ENCODE data around the gene BASP1. TPM values are rescaled to one million over a fixed set of nuclear protein-coding genes. Genes with fewer than 3 reads are reported as not detected.

Gene BASP1, protein sequence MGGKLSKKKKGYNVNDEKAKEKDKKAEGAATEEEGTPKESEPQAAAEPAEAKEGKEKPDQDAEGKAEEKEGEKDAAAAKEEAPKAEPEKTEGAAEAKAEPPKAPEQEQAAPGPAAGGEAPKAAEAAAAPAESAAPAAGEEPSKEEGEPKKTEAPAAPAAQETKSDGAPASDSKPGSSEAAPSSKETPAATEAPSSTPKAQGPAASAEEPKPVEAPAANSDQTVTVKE
- under 1 TPM in 1 of 2 experiments, not detected in 1; 0.13 TPM for total RNA-seq

GRCh38 chr5:17217493-17218352 lies at the start of gene BASP1:
BASP1 (plus strand) TSS chr5:17217631; CDS start chr5:17275217, 57,586 bp downstream.
- ChIA-PET CTCF (no interaction called here), POLR2A (no interaction called here)

DNA sequence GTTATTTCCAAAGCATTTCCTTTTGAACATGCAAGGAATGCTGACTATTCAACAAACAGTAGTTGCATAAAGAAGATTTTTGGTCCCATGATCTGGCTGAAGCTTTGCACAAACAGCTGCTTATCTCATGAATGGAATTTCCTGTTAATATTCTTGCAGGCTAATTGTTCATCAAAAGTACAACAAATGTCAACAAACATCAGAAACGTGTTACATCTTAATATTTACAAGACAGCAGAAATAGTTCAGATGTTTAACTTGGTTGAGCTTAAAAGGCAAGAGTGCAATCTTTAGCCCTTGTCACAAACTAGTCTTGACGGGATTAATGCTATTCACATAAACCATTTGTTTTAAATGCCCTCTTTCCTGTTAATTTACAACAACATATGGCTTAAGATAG lies 47.9 kb upstream of the BASP1 start:
- CTCF ChIA-PET, result no interaction called here
- POLR2A ChIA-PET, result no interaction called here

DNA sequence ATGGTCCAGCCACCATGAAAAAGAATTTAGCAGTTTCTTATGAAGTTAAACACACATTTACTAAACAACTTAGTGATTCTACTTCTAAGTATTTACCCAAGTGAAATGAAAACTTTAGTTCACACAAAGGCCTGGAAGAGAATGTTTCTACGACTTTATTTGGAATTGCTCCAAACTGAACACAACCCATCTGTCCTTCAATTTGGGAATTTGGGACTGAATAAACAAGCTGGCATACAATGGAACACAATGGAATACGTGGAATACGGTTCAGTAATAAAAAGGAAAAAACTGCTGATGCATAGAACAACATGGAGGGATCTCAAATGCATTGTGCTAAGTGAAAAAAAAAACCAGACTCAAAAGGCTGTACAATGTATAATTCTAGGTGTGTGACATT lies 44.6 kb upstream of the BASP1 start:
- CTCF ChIA-PET, result no interaction called here
- POLR2A ChIA-PET, result no interaction called here

DNA sequence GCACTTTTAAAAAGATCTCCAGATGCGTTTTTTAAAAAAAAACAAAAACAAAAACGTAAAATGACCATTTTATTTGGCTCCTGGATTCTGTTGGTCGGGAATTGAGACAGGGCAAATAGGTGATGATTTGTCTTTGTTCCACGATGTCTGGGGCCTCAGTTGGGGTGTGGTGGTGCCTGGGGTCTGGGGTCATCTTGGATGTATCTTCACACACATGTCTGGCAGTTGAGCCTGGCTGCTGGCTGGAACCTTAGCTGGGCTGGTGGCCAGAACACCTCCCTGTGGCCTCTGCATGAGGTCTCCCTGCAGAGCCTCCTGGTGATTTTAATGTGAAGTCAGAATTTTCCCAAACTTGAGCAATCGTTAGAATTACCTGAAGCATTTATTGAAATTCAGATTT lies 42.5 kb upstream of the BASP1 start:
- POLR2A ChIA-PET, result no interaction called here
- CTCF ChIA-PET, result no interaction called here

DNA sequence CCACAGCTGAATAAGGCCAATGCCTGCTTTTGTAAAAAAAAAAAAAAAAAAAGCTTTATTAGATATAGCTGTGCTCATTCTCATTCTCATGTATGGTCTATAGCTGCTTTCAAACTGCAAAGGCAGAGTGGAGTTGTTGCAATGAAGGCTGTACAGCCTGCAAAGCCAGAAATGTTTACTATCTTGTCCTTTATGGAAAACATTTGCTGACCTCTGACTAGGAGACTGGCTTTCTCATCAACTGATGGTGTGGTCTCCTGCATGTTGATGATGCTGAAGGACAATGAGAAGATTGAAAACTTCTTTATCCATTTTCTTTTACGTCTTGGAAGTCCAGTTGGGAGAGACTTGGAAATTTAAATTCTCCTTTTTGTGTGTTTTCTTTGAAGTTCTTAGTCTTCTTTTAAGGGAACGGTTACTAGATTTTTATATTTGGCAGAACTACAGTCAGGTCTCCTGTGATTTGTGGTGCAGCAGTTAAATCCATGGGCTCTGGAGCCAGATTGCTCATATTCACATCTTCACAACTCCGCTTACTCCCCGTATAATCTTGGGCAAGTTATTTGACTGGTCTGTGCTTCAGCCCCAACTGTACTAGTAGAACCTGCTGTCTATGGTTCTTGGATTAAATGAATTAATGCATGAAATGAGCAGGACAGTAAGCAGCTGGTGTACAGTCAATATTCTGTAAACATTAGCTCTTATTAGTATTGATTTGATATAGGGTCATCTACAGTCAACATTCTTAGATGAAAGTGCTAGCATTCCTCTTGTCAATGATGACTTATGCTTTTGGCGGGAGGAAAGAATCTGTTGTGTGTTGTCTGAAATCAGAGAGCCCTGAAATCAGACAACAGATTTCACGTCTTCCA lies 39.7 kb upstream of the BASP1 start:
- ChIA-PET POLR2A (no interaction called here), CTCF (no interaction called here)

DNA sequence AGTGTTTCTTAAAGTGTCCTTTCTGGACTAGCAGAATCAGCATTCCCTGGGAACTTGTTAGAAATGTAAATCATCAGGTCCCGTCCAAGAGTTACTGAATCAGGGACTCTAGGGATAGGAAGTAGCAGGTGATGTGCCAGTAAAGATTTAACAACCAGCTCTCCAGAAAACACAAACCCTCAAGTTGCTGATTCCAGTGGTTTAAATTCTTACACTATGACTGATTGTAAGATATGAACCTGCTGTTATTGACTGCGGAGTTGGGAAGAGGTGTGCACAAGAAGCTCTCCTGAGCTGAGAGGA lies 39.1 kb upstream of the BASP1 start:
- ChIA-PET CTCF (no interaction called here), POLR2A (no interaction called here)

GRCh38 chr5:17180330-17180843 lies 37.0 kb upstream of the BASP1 start:
- ChIA-PET CTCF (no interaction called here), POLR2A (no interaction called here)

GRCh38 chr5:17180864-17181723 lies 36.3 kb upstream of the BASP1 start:
- ChIA-PET CTCF (no interaction called here), POLR2A (no interaction called here)

- POLR2A ChIA-PET, result no interaction called here
- CTCF ChIA-PET, result interaction anchor here (0.7 kb wide), 1 partner anchor 8 kb away, joined by 3 read pairs; no protein-coding TSS in a partner anchor
These were observed 34.9 kb upstream of the BASP1 start for GRCh38 chr5:17182494-17182893.

GRCh38 chr5:17182981-17183380 lies 34.5 kb upstream of the BASP1 start:
- ChIA-PET POLR2A (no interaction called here), CTCF (interaction anchor here (0.7 kb wide), 1 partner anchor 8 kb away, joined by 3 read pairs; no protein-coding TSS in a partner anchor)

GRCh38 chr5:17183831-17184230 lies 33.6 kb upstream of the BASP1 start:
- ChIA-PET POLR2A (no interaction called here), CTCF (no interaction called here)

DNA sequence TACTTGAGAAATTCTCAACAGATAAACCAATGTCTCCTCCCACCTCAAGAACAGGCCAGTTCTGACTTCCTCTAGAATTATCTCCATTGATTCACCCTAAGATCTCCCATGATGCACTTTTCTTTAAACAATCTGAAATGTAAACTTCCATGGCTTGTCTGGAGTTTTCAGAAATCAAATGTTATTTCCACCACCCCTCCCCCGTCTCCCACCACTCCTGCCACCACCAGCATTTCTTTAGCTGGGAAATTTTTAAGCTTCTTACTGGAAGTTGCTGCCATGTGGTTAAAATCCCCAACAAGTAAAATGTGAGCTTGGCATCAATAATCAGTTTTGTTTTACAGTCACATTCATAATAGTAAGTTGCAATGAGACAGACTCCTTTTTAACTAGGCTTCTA lies 32.8 kb upstream of the BASP1 start:
- ChIA-PET CTCF (no interaction called here), POLR2A (no interaction called here)

DNA sequence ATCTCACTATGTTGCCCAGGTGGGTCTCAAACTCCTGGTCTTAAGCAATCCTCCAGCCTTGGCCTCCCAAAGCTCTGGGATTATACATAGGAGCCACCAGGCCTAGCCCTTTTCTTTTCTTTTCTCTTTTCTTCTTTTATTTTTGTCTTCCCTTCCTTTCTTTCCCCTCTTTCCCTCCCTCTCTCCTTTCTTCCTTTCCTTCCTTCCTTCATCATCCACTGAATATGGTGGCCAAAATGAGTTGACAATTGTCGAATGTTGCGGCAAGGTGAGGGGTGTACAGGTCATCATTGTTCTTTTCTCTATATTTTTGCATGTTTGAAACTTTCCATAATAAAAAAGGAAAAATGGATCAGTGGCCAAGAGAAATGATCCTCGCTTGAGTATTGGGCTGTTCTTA lies 32.1 kb upstream of the BASP1 start:
- ChIA-PET POLR2A (no interaction called here), CTCF (no interaction called here)

DNA sequence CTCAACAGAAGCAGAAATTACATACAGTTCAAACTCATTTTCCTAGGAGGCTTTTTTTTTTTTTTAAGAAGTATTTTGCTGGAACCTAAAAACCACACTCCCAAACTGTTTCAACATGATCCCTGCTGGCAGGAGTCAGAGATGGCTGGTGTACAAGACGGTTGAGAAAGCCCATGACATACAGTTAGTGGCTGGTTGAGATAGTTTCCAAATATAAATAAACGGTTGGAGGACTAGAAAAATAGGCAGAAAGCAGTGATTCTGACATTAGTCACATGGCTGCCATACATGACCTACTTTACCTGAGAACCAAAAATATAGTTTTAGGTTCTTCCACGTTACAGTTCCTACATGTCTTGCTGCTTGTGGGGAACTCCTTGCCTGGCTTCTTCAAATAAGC lies 31.7 kb upstream of the BASP1 start:
- ChIA-PET CTCF (interaction anchor here (0.5 kb wide), 1 partner anchor 146 kb away, joined by 4 read pairs; no protein-coding TSS in a partner anchor), POLR2A (no interaction called here)

GRCh38 chr5:17186256-17186655 lies 31.2 kb upstream of the BASP1 start:
- POLR2A ChIA-PET, result no interaction called here
- CTCF ChIA-PET, result interaction anchor here (0.5 kb wide), 1 partner anchor 147 kb away, joined by 4 read pairs; no protein-coding TSS in a partner anchor

DNA sequence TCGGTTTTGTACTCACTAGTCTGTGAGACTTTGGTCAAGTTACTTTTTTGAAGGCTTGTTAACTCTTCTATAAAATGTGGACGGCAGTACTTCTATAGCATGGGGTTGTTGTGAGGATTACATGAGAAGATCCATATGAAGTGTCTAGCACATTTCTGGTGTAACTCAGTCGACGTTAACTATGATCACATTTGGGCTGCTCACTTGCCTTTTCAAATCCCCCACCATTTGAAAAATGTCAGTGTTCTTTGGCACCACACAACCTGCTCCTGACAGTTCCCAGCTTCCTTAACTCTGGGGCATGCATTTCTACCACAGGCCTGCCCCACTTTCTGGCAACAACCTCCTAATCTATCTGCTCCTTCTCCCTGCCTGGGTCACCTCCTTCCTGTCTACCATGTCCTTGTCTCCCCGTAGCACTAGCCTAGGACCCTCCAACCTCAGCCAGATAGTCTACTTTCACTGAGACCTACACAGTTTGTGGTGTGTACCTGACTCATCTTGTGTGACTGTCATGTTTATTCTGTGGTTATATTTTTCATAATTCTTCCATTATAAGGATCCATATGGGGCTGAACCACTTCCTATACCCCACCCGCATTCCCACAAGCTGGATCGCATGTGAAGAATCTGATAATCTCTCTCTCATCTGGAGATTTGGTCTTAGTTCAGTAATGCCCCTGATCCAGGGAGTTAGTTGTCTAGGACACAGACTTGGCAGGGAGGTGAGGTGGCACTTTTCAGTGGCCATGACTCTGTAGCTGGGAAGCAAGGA lies 30.2 kb upstream of the BASP1 start:
- POLR2A ChIA-PET, result no interaction called here
- CTCF ChIA-PET, result no interaction called here

- POLR2A ChIA-PET, result no interaction called here
These were observed 29.7 kb upstream of the BASP1 start for GRCh38 chr5:17187786-17188170.

DNA sequence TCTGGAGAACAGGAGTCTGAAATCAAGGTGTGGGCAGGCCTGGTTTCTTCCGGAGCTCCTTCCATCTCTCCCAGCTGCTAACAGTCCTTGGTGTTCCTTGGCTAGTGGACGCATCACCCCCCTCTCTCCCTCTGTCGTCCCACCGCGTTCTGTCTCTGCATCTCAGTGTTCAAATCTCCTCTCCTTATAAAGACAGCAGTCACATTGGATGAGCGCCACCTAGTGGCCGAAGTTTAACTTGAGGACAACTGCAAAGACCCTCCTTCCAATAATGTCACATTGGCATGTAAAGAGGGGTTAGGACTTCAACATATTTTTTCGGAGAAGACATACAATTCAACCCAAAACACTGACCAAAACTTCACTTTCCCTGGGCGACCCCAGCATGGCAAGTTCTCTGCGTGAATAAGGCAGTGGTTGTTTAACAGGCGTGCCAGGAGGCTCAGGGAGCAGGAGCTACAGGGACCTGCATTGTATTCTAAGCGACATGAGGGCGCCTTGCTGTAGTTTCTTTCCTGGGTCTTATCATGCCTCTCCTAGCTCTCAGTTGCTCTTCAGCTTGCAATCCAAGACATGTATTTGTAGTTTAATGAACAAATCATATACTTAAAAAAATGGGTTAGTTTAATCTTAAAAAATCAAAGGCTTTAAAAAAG lies 27.9 kb upstream of the BASP1 start:
- CTCF ChIA-PET, result interaction anchor here (0.6 to 1.6 kb wide), 3 partner anchors 26 to 398 kb away, joined by 3 to 7 read pairs (median 3); no protein-coding TSS in a partner anchor
- POLR2A ChIA-PET, result no interaction called here

More at GRCh38 chr5:17187786-17188170, 29.7 kb upstream of the BASP1 start:
- CTCF ChIA-PET, result no interaction called here

Measured in activated CD8-positive, alpha-beta memory T cell treated with anti-CD3 and anti-CD28 coated beads for 36 hours (primary cell).